ENCODE measurements around the gene RBP3.

RBP3 gene

DNA sequence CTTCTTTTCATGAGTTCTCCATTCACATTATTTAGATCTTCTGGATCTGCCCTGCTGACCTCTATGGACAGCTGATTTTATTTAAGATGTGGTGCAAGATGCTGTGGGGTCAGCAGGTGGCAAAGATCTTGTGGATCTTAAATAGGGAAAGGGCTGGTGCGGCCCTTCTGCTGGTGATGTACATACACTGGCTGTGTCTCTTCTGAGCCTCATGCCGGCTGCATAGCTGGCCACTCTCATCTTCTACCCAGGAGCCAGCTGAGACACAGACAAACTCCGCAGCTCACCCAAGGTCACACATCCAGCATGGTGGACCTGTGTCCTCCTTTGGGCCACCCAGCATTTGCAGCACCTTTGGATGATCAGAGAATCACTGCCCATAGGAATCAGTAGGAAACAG, 9.7 kb downstream of the RBP3 start:
- no peak for DNase-seq (ENCODE audit: low spot score)

DNA sequence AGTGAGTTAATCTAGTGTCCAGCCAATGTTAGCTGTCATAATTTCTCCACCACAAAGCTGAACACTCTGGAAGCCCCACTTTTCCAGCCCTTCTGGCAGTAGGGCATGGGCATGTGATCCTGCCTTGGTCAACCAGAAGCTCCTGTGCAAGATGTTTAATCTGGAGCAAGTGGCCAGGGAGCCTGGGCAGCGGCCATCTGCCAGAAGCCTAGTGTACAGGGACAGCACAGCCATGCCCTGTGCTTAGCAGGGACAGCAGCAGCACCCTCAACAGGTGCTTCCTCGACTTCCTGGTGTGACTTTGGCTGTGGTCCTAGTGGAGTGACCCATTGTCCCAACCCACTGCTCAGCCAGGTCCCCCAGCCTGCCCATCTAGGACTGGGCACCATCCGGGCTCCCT, 10.3 kb downstream of the RBP3 start:
- DNase-seq (ENCODE audit: low spot score) = no peak

DNA sequence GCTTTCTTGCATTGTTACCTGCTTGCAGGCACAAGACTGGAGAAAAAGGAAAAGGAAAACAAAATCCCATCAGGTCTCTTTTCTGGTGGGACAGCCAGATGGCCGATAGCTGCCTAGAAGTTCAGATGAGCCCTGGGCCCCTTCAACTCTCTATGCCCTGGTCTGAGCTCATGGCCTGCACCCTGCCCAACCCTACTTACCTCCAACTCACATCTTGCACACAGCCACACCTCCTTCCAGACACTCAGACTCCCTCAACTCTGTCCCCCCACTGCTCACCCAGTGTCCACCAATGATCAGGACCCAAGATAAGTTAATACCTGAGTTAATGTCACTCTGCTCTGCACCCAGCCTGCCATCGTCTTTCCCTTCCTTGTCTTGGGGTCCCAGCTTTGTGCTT, 10.9 kb downstream of the RBP3 start:
- no peak for DNase-seq (ENCODE audit: low spot score)

DNA sequence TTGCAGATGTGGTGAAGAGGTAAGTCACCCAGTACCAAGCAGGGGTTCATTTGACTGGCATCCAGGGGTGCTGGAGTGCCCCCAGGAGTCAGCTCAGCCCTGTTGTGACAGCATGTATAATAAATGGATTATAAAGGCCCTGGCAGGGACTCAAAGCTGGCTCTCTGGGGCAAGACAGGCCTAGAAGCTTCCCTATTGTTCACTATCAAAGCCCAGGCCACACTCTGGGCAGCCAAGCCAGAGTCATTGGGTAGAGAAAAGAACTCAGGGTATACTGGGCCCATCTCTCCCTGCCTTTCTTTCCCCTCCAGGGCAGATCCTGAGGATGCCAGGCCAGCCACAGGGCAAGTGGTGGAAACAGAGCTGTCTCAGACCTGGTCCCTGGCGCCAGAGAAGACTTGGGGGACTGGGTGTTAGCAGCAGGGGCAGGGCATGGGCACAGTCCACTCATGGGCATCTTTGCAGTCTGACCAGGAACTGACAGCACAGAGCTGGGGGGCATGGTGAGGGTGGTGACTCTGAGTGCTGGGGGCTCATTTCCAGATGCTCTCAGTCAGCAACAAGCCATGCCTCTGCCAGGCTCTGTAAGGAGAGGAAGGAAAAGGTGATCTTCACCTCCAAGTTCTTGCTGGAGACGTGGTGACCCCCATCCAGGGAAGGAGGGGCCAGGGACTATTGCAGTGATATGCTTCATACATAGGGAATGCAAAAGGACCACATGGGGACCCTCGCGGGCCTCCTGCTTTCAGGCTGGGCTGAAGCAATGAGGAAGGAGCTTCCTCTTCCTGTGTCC, 11.7 kb downstream of the RBP3 start:
- DNase-seq (ENCODE audit: low spot score) = no peak

DNA sequence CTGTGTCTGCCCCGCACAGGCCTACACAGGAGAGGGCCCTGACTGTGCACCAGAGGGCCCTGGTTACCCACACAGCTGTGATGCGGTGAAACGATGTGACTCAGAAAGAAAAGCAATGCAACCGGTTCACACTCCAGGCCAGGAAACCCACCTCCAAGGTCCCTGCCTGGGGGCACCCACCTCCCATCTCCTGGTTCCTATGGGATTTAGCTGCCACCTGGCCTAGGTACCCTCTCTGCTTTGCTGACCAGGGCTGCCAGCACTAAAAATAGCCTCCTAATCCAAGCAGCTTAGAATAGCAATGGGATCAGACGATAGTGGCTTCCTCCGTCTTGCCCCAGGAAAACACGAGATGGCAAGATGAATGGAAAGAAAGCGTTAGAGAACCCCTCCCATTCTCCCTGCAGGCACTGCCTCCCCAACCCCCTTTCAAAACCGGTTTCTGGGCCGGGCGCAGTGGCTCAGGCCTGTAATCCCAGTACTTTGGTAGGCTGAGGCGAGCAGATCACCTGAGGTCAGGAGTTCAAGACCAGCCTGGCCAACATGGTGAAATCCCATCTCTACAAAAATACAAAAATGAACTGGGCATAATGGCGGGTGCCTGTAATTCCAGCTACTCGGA, 12.4 kb downstream of the RBP3 start:
- DNase-seq (ENCODE audit: low spot score) = no peak

DNA sequence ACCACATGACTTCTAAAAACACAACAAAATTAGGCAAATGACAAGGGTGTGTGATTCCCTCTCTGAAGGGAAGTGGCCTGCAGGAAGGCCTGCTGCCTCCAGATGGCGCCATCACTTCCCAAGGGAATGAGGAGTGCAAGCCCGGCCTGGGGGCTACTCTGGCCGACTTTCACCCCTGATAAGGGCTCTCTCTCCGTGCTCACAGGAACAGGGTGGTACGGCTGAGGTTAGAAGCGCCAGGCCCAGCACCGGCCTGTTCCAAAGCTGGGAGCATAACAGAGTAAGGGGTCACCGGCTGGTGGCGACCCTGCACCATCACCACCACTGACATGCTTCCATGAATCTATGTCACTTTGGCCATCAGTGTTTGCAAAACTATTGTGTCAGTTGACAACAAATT, 13.1 kb downstream of the RBP3 start:
- DNase-seq (ENCODE audit: low spot score) = peak; percentile 34

DNA sequence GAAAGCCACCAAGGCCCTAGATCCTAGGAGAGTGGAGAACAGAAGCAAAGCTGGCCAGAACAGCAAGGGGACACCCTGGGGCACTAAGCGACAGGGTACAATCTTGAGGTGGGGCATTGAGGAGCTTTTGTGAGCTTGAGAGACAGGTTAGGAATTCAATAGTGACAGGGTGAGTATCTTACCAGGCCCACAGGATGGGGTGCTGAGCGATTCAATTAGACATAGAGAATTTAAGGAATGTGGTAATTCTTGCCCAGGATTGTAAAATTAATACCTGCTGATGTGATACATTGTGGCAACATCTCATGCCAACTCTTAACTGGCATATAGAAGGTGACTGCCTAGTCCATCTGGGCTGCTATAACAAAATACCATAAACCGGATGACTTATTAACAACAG, 14.0 kb downstream of the RBP3 start:
- DNase-seq (ENCODE audit: low spot score) = no peak

GRCh38 chr10:47363781-47364180, 15.6 kb downstream of the RBP3 start:
- DNase-seq (ENCODE audit: low spot score) = no peak

- DNase-seq (ENCODE audit: low spot score) = no peak
Observed at GRCh38 chr10:47364366-47364765, 16.2 kb downstream of the RBP3 start.

DNA sequence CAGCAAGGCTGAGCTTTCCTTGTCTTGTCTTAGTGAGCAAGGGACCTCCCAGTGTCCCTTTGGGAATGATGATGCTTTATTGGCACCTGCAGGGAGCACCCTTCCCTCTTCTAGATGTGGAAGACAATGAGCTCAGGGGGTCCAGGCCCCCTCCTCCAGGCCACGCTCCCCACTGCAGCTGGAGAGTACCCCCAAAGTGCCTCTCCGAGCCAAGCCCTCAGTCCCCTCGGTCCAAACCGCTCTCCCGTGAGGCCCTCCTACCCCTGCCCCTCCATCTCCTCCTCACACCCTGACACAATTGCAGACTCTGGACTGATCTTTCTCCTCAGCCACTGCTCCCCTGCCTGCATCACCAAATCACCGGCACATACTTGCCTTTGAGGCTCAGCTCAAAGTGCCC, 16.7 kb downstream of the RBP3 start:
- DNase-seq (ENCODE audit: low spot score) = no peak

- DNase-seq (ENCODE audit: low spot score) = no peak
Observed at GRCh38 chr10:47365431-47366180, 17.4 kb downstream of the RBP3 start.

- no peak for DNase-seq (ENCODE audit: low spot score)
Observed at GRCh38 chr10:47366181-47366631, 18.0 kb downstream of the RBP3 start.

DNA sequence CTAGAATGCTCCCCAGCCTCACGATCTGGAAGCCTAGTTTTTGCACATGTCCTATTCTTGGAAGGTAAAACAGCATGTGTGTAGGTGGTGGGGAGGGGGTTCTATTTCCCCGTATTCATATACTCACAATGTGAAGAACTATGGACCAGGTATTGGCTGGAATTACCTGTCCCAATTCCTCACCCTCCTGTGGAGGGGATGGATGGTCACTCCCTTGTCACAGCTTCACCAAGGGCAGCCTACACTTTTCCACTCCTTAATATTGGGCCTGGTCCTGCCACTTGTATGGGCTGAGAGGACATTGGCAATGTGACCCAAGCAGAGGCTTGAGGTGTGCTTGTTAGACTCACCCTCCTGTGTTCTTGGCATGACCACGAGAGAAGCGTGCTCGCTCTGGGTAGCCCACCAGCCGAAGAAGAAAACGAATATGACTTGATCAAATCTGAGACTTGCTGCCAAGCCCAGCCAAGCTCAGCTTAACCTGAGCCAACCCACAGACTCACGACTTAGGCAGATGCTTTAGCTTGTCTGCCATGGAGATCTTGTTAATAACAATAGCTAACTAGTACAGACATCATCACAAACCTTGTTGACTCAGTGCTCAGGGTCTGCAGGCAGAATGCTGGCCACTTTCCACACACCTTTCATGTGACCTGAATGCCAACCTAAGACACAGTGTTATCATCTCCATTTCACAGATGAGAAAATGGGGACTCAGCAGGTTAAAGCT, 18.7 kb downstream of the RBP3 start:
- no peak for DNase-seq (ENCODE audit: low spot score)

DNA sequence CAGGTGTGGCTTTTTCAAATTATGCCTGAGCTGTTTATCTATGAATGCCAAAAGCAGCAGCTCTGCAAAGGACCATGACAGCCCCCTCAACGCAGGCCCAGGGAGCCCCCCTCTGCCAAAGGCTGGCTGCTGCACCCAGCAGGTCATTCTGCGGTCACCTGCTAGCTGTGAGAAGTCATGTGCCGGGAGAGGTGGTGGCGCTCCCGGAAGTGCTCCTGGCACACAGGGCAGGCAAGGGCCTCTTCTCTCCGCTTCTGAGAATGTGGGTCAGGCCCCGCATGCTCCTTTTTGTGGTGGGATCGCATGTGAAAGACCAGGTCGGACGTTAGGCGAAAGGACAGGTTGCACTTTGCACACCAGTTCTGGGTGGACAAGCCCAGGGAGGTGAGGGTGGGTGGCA, 19.5 kb downstream of the RBP3 start:
- DNase-seq (ENCODE audit: low spot score) = no peak

GRCh38 chr10:47368431-47369180, 20.4 kb downstream of the RBP3 start:
- DNase-seq (ENCODE audit: low spot score) = no peak

DNA sequence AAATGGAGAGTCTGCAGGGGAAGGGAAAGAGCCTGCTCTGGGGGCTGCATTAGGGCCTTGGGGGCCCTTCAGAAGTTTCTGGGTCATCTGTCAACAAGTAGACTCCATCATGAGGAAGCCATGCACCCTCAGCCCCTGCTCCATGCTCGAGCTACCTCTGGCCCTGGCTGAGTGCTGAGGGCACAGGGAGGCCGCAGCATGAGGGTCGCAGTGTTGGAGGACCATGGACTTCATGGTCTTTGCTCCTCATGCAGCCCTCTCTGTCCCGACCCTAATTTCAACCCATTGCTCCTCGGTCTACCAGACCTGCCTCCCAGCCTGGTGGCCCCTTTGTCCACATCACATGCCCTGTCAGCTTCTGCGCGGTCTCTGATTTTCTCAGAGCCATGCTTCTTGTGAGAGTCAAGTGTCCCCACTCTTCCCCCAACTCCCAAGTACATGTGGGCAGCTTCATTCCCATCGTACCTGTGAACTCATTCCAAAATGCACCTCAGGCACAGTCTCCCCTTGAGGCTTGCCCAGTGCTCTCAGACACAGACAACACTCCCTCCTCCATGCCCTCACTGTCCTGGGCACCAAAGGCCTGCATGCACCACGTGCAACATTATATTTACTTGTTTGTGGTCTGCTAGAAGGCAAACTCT, 21.2 kb downstream of the RBP3 start:
- DNase-seq (ENCODE audit: low spot score) = no peak

GRCh38 chr10:47370015-47370767, 22.0 kb downstream of the RBP3 start:
- DNase-seq (ENCODE audit: low spot score) = no peak

GRCh38 chr10:47370878-47371277, 22.7 kb downstream of the RBP3 start:
- DNase-seq (ENCODE audit: low spot score) = no peak

DNA sequence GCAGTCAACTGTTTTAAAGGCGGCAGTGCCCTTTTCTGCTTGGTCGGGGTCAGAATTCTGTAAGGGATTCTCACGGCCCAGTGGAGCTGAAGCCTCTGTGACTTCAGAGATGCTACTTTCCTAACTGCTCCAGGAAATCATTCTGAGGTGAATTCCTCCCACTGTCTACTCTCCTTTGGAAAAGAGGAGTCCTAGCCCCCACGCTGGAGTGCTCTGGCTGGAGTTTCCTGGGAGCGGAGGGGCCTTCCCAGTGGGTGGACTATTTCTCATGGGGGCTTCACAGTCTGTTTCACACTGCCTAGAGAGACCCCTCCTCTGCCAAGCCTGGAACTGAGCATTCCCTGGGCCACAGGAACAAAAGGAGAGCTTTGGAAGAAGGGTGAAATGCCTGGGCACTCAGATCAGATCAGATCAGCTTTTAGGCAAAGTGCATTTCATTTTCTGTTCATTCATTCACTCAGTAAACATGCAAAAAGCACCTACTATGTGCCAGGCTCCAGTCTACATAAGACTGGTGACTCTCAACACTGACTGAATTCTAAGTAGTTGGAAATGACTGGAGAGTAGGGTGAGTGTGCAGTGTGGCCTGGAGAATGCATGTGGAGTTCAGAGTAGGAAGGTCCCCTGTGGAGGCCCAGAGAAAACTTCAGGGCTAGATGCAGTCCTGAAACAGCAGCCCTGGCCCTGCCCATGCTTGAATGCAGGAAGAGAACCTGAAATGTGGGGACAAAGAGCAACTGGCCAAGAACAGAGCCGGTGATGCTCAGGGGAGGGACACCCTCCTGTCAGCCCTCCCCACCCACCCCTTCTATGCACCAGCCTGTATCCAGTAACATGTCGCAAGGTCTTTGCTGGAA, 23.7 kb downstream of the RBP3 start:
- no peak for DNase-seq (ENCODE audit: low spot score)
